Measurements from ENCODE around the gene IQSEC1. TPM values are rescaled to one million over a fixed set of nuclear protein-coding genes. Genes with fewer than 3 reads are reported as not detected.

Gene IQSEC1
- total RNA-seq, 1 experiment from 2014 or later, result 13.3 TPM

GRCh38 chr3:12994607-12995388 lies 78.4 kb downstream of the IQSEC1 start:
- no peaks in the 10 kb centered on the region for H3K9me3 Mint-ChIP-seq (ENCODE audit: low read depth, unreplicated experiment)
- H3K27me3 Mint-ChIP-seq (ENCODE audit: unreplicated experiment), result no peaks in the 10 kb centered on the region
- peak; percentile 94 for DNase-seq
- CTCF ChIA-PET, result interaction anchor here (0.9 to 1.1 kb wide), 2 partner anchors 10 to 11 kb away, joined by 3 to 4 read pairs; no protein-coding TSS in a partner anchor
- BruUV-seq (replicated peaks), result no TSS peak
- TF ChIP-seq, protein P1, sequence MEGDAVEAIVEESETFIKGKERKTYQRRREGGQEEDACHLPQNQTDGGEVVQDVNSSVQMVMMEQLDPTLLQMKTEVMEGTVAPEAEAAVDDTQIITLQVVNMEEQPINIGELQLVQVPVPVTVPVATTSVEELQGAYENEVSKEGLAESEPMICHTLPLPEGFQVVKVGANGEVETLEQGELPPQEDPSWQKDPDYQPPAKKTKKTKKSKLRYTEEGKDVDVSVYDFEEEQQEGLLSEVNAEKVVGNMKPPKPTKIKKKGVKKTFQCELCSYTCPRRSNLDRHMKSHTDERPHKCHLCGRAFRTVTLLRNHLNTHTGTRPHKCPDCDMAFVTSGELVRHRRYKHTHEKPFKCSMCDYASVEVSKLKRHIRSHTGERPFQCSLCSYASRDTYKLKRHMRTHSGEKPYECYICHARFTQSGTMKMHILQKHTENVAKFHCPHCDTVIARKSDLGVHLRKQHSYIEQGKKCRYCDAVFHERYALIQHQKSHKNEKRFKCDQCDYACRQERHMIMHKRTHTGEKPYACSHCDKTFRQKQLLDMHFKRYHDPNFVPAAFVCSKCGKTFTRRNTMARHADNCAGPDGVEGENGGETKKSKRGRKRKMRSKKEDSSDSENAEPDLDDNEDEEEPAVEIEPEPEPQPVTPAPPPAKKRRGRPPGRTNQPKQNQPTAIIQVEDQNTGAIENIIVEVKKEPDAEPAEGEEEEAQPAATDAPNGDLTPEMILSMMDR (IDR thresholded peaks at IDR 0.05; ENCODE audit: unreplicated experiment), result peak; percentile 75
- H3K36me3 Mint-ChIP-seq (ENCODE audit: insufficient read depth, unreplicated experiment), result peaks cover 10% of the 10 kb centered on the region
- peak overlapping the region; percentile 79 for H3K4me3 Mint-ChIP-seq (ENCODE audit: low read depth, unreplicated experiment)
- H3K4me1 Mint-ChIP-seq (ENCODE audit: low read depth, unreplicated experiment), result peaks cover 11% of the 10 kb centered on the region
- intact Hi-C loops (cut with micrococcal nuclease; ENCODE audit: unreplicated experiment), result no loop called here
- peak overlapping the region; percentile 65 for H3K27ac Mint-ChIP-seq (ENCODE audit: unreplicated experiment)

- H3K9me3 Mint-ChIP-seq (ENCODE audit: low read depth, unreplicated experiment), result no peaks in the 10 kb centered on the region
- intact Hi-C loops (cut with micrococcal nuclease; ENCODE audit: unreplicated experiment), result no loop called here
- H3K36me3 Mint-ChIP-seq (ENCODE audit: insufficient read depth, unreplicated experiment), result peaks cover 10% of the 10 kb centered on the region
- H3K27me3 Mint-ChIP-seq (ENCODE audit: unreplicated experiment), result no peaks in the 10 kb centered on the region
- peaks cover 6% of the 10 kb centered on the region for H3K4me1 Mint-ChIP-seq (ENCODE audit: low read depth, unreplicated experiment)
- no TSS peak for BruUV-seq (replicated peaks)
- peak; percentile 50 for DNase-seq
- H3K27ac Mint-ChIP-seq (ENCODE audit: unreplicated experiment), result peak overlapping the region; percentile 65
- peak overlapping the region; percentile 79 for H3K4me3 Mint-ChIP-seq (ENCODE audit: low read depth, unreplicated experiment)
- CTCF ChIA-PET, result no interaction called here
- TF ChIP-seq, protein P1 (IDR thresholded peaks at IDR 0.05; ENCODE audit: unreplicated experiment), result no peak
Measured at GRCh38 chr3:12994357-12994606, 78.9 kb downstream of the IQSEC1 start.

GRCh38 chr3:12993517-12994356 lies 79.5 kb downstream of the IQSEC1 start:
- Mint-ChIP-seq H3K27ac (ENCODE audit: unreplicated experiment) (no peak overlapping the region), H3K27me3 (ENCODE audit: unreplicated experiment) (no peaks in the 10 kb centered on the region), H3K4me1 (ENCODE audit: low read depth, unreplicated experiment) (peaks cover under 1% of the 10 kb centered on the region), H3K4me3 (ENCODE audit: low read depth, unreplicated experiment) (peak overlapping the region; percentile 79), H3K36me3 (ENCODE audit: insufficient read depth, unreplicated experiment) (peaks cover 10% of the 10 kb centered on the region), H3K9me3 (ENCODE audit: low read depth, unreplicated experiment) (no peaks in the 10 kb centered on the region)
- no peak for DNase-seq
- no TSS peak for BruUV-seq (replicated peaks)
- intact Hi-C loops (cut with micrococcal nuclease; ENCODE audit: unreplicated experiment), result no loop called here
- CTCF ChIA-PET, result interaction anchor here (0.7 kb wide), 1 partner anchor 94 kb away, joined by 3 read pairs; no protein-coding TSS in a partner anchor
- TF ChIP-seq, protein P1 (IDR thresholded peaks at IDR 0.05; ENCODE audit: unreplicated experiment), result no peak

DNA sequence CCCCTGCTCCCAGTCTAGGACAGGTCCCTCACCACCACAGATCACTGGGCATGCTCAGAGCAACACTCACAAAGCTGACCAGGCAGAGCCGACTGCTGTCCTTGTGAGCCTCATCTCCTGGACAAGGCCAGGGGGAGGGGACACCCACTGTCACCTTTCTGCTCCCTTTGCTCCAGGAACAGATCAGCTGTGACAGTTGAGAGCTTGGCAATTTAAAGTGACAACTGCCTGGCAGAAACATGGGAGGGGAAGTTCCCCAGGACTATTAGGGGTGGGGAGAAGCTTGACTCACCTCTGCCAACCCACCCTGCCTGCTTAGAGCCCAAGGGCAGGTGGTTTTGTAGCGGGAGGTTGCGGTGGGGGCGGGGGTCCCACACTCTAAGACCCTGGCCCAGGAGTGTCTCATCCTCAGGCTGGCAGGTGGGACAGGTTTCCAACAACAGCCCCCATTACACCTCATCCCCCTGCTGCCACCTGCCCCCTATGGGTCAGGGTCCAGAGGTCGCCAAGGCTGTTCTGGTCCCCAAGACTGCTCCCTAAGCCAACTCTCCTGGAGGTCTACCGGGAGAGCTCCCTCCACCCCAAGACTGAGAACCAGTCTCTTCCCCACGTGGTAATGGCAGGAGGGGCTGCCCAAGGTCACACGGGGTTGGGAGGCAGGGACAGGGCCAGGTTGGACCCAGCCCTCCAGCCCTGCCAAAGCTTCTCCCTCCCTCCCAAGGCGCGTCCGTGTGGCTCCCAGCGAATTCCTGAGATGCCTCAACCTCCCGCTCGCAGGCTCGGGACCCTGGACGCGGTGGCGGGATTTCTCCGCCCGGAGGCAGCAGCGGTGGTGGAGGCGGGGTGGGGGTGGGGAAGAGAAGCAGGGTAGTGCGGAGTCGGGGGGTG lies 80.4 kb downstream of the IQSEC1 start:
- intact Hi-C loops (cut with micrococcal nuclease; ENCODE audit: unreplicated experiment), result no loop called here
- CTCF ChIA-PET, result no interaction called here

More for the DNA sequence above, 80.4 kb downstream of the IQSEC1 start:
- TF ChIP-seq, protein P1 (IDR thresholded peaks at IDR 0.05; ENCODE audit: unreplicated experiment), result no peak
- BruUV-seq (replicated peaks), result no TSS peak
- Mint-ChIP-seq H3K9me3 (ENCODE audit: low read depth, unreplicated experiment) (no peaks in the 10 kb centered on the region), H3K27me3 (ENCODE audit: unreplicated experiment) (peaks cover under 1% of the 10 kb centered on the region), H3K4me1 (ENCODE audit: low read depth, unreplicated experiment) (no peaks in the 10 kb centered on the region), H3K4me3 (ENCODE audit: low read depth, unreplicated experiment) (peak overlapping the region; percentile 79), H3K36me3 (ENCODE audit: insufficient read depth, unreplicated experiment) (peaks cover 10% of the 10 kb centered on the region), H3K27ac (ENCODE audit: unreplicated experiment) (no peak overlapping the region)
- DNase-seq, result no peak
